Activated gamma-delta T cell (primary cell): ENCODE data around the gene AFDN.

Source experiments
- DNase-seq: peaks from one replicate; lab custom pipeline; 2025; lab: John Stamatoyannopoulos, UW

The AFDN gene

DNA sequence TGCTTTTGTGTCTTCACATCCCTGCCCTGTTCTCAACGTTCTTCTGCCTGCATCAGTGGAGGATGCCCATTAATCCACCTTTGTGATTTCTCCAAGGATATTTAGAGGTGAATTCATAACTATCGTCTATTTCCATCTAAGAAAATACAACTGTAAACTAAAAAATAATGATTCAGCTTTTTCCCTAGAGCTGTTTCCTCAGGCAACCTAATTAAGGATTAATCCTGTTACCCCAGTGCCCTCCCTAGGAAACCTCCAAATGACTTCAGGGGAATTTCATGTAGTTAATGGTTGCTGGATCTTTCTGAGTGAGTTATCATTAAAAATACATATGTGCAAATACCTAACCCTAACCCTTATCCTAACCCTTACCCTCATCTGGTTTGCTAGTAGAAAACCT is 14.6 kb upstream of the AFDN start:
- DNase-seq = no peak

DNA sequence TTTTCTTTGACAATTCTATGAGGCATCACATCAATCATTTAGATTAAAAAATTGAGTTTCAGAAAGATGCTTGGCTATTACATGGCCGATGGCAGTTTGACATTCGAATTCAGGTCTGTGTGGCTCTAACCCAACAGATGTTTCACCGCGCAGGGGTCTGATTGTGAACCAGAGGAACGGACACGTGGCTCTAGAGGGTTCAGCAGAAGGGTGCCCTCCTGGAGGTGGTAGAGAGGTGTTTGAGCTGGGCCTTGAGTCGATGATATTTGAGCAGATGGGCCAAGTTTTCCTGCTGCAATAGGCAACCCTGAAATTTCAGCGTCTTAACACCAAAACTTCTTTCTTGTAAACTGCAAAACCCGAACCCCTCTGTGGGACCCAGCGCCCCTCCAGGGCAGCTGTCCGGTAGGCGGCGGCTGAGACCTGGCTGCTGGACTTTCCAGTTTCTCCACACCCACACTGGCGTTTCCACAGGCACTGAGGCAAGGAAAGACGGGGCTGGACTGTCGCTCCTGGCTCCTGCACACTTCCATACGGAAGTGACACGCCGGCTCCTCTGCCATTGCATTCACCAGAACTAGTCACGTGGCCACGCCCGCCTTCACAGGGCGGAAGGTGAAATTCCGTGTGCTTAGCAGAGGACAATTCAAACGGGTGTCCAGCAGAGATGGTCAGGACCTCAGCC is 11.3 kb upstream of the AFDN start:
- no peak for DNase-seq

DNA sequence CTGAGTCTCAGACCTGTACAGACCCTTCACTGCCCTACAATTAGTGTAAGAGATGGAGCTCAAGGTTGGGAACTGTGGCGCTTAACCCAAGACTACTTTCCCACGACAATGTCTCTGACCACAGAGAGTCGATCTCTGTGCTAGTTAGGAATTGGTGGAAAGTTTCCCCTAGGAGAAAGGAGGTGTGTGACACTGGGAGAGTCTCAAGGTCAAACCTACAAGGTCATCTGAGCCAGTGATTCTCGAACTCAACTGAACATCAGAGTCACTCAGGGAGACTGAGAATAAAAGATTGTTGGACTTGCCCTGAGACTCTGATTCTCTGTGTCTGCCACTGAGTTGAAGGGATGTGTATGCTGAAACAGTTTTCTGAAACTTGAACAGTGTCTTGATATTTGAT is 9.7 kb upstream of the AFDN start:
- DNase-seq = no peak

DNA sequence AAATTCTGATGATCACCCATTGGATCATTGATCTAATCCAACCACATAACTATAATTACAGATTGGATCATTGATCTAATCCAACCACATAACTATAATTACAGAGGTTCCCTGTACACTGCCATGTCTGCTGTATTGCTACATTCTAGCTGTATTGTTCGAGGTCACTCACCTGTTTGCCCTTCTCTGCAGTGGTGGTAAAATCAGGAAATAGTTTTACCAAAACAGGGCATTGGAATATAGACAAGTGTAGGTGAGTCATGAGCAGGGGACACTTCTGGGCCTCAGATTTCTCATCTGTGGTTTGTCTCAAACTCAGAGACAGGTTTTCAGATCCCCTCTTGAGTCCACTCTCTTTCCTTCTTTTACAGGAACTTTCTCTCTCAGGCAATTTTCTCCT is 9.0 kb upstream of the AFDN start:
- DNase-seq = no peak

GRCh38 chr6:167819576-167819975 is 7.1 kb upstream of the AFDN start:
- DNase-seq = no peak

GRCh38 chr6:167820681-167821080 is 6.0 kb upstream of the AFDN start:
- no peak for DNase-seq

- DNase-seq = no peak
Observed at GRCh38 chr6:167824591-167825331, 1.9 kb upstream of the AFDN start.

DNA sequence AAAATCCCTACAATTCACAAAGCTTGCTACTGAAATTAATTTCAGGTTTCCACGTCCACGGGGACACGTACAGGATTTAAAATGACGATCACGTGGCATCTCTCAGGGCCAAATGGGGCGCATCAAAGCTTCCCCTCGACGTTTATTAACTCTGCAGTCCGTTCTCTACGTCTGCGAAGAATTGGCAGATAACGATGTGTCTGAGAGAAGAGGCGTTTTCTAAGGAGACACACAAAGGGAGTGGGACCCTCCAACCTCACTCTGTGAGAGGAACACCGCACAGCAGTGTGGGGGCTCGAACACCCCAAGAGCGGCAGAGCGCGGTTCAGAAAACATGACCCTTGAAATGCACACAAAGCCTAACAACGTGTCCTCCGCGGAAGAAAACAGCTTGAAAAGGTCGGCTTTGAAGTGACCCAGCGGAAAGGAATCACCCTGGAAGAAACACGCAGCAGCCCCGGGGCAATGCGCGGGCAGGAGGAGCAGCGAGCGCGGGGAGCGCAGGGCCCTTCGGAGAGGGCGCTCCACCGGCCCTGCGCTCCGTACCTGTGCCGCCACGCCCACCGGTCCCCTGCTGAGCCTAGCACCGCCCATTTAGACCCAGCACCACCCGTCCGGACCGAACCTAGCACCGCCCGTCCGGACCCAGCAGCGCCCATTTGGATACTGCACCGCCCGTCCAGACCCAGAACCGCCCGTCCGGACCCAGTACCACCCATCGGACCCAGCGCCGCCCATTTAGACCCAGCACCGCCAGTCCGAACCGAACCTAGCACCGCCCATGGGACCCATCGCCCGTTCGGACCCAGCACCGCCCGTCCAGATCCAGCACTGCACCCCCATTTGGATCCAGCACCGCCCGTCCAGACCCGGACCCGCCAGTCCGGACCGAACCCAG is 1.1 kb upstream of the AFDN start:
- DNase-seq = no peak

DNA sequence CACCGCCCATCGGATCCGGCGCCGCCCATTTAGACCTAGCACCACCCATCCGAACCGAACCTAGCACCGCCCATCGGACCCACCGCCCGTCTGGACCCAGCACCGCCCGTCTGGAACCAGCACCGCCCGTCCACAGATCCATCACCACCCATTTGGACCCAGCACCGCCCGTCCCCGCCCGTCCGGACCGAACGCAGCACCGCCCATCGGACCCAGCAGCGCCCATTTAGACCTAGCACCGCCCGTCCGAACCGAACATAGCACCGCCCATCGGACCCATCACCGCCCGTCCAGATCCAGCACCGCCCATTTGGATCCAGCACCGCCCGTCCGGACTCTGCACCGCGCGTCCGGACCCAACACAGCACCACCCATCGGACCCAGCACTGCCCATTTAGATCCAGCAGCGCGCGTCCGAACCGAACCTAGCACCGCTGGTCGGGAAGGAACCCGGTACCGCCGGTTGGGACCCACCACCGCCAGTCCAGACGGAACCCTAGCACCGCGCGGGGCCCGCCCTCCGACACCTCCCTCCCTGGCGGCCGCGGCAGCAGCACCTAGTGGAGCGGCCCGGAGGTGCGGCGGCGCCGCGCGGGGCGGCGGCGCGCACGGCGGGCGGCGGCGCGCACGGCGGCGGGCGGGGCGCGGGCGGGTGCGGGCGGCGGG is 348 bp upstream of the AFDN start:
- peak; percentile 52 for DNase-seq

- no peak for DNase-seq
Observed at GRCh38 chr6:167827583-167828324, 1.0 kb downstream of the AFDN start.

DNA sequence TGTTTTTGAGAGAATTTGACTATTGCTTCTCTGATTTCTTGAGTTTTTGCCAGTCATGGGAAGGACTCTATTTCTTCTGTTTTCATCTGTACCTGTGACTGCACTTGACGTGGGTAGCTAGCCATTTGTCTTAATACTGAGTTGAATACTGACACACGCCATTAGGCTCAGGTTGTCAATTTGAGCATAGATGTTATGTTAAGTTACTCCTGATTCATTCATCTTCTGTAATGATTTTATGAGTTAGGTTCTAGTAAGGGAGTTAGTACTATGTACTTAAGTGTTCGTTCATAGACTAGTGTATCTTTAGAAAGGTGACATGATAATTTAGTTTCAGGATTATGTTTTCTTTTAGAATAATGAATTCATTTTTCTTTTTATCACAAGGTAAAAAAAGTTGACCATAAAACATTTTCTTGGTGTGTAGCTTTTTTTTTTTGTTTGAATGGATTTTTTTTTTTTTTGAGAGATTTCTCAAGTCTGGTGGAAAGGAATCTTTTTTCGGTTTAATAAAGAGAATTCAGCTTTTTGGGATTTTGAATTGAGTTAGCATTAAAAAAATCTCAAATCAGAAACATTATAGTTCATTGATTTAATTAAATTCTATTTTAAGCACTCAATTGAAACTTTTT is 1.7 kb downstream of the AFDN start:
- no peak for DNase-seq

DNA sequence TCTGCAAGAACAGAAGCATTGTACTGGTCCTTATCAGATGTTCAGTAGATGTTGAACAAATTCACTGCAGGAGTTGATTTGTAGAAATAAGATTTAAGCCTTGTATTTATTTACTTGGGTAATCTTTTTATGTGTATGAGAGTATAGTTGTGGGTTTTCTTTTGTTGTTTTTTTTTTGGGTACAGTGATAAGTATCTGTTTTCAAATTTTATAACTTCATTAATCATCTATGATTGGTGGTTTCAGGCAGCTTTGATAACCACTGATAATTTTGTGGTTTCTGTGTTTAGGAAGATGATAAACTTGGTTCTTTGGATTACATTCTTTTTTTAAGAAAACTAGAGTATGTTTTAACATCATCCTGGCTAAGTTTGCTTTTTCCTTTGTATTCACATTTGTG is 2.8 kb downstream of the AFDN start:
- DNase-seq = no peak

DNA sequence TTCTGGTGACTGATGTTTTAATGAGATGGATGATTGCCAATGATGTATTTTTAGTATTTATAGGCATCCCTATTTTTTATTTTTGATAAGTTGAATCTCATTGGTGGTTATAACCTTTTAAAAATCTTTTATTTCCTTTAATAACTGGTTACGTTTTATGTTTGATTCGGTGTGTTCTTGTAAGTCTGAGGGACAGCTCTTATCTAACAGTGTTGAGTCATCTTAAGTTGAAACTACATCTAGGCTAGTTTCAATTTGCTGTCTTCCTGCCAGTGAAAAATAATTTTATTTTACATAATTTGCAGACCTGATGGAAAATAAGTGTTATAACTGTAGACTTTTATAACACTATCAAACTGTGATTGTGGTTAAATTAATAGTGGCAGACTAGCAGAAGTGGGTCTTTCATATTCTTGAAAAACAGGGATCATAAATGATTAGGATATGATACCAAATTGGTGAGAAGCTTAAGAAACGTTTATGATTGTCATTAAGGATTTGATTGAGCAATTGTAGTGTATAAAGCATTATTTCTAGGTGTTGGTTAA is 4.6 kb downstream of the AFDN start:
- DNase-seq = no peak

- no peak for DNase-seq
Observed at GRCh38 chr6:167832497-167833395, 6.0 kb downstream of the AFDN start.

DNA sequence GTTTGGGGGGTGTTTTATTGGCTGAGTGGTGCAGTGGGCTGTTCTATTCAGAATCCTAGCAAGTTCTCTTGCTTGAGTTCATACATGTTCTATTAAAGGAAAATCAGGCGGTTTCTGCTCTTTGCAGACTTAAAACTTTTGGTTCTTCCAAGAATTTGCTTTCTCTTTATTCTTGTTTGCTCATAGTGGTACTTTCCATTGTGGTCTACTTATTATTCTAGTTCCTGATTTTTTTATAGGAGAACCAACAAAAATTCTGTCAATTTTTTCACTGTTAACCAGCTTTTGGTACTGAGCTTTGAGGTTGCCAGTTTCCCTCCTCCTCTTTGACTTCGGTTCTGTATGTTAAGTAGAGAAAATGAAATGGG is 6.7 kb downstream of the AFDN start:
- no peak for DNase-seq

DNA sequence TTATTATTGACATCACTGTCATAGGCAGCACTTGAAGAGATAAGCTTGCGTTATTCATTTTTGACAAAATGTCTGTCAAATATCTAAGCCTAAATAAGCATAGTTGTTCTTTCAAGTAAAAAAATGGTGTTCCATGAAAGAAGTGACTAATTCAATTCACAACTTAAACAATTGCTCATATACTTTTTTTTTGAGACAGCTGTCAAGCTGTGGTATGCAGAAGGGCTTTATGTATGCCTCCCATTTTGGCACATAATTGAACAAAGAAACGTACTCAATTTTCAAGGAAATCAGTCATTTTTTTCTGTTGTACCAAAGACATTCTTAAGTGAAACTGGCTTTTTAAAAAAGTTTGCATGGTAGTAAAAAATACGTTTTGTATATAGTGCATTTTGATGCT is 8.5 kb downstream of the AFDN start:
- no peak for DNase-seq

DNA sequence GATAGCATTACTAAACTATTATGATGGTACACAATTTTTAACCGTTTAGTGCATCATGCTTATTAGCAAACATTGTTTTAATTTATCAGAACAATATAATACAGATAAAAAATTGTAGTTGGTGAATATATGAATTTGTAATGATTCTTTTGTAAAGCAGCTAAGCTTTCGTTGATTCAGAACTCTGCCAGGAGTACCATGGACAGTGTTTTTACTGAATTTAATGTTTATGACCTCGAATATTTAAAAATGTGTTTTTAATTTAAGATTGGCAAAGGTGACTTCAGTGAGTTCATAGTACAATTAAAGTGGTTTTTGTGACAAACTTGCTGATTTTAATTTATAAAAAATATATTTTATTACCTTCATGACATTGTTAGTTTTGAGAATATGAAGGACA is 10.0 kb downstream of the AFDN start:
- DNase-seq = no peak

DNA sequence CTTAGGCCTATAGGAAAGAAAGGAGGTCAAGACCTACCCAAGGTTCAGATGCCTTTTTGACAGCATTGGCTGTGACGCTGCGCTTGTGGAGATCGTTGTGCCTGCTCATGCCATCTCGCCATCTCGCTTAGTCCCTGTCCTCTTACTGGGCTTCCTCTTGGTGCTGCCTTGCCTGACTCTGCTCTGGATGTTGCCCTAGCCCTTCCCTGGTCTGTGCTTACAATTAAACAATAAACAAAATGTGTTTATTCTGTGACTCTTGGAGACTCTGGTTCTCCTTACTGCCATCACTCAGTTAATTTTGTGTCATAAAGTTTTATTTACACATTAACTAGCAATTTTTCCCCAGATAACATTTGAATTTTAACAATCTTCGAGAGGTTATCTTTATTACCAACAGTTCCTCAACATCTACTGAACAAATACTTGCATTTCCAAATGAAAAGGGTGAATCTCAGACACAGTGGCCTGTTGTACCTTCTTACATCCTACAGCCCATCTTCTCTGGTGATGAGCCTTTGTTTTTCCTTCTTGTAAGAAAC is 11.6 kb downstream of the AFDN start:
- DNase-seq = no peak

DNA sequence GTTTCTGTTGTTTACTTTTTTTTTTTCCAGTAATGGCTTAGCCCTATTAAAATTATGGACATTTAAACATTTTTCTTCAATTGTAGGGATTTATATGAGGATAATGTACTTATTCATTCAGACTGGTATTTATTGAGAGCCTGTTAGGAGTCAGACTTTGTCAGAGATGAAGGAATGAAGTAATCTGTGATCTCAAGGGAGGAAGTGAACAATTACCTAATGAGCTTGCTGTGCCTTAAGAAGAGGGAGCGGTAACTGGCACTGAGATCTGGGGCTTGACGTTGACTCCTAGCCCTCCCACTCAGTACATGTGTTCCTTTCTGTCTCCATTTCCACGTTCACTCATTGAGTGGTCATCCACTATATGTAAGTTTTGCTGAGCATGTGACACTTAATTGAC is 12.6 kb downstream of the AFDN start:
- DNase-seq = no peak
